ENCODE data around the gene PRKN. TPM values are rescaled to one million over a fixed set of nuclear protein-coding genes. Genes with fewer than 3 reads are reported as not detected.

Gene PRKN
- total RNA-seq, 2 experiments from 2014 or later = 0.82 to 1.00 TPM

DNA sequence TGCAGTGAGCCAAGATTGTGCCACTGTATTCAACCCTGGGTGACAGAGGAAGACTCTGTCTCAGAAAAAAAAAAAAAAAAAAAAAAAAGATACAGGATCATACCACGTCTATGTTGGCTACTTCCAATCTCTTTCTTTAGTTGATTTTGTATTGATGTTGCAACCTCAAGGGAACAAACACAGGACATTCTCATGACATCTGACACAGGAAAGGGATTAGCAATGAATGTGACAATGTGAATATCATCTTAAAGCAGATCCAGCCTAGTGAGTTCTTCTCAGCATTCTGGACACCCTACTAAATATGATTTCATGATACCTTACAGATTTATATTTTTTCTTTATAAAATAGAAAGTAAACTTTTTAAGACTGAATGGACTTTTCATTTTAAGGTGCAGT lies 580.3 kb downstream of the PRKN start:
- no peaks in the 10 kb centered on the region for H3K4me1 Mint-ChIP-seq (ENCODE audit: low read depth)
- DNase-seq = no peak
- CTCF ChIA-PET = no interaction called here
- no peaks in the 10 kb centered on the region for H3K36me3 Mint-ChIP-seq
- POLR2A ChIA-PET = no interaction called here
- no peaks in the 10 kb centered on the region for H3K27me3 Mint-ChIP-seq
- intact Hi-C loops (cut with micrococcal nuclease) = no loop called here
- no peak overlapping the region for H3K4me3 Mint-ChIP-seq
- peaks cover 7% of the 10 kb centered on the region for H3K9me3 Mint-ChIP-seq
- no peak overlapping the region for H3K27ac Mint-ChIP-seq

GRCh38 chr6:162140251-162140852 lies 587.2 kb downstream of the PRKN start:
- H3K36me3 Mint-ChIP-seq = peaks cover 2% of the 10 kb centered on the region
- H3K9me3 Mint-ChIP-seq = peaks cover 22% of the 10 kb centered on the region
- H3K27me3 Mint-ChIP-seq = no peaks in the 10 kb centered on the region
- CTCF ChIA-PET = no interaction called here
- H3K27ac Mint-ChIP-seq = no peak overlapping the region
- H3K4me3 Mint-ChIP-seq = no peak overlapping the region
- H3K4me1 Mint-ChIP-seq (ENCODE audit: low read depth) = no peaks in the 10 kb centered on the region
- no peak for DNase-seq
- POLR2A ChIA-PET = no interaction called here
- intact Hi-C loops (cut with micrococcal nuclease) = no loop called here

DNA sequence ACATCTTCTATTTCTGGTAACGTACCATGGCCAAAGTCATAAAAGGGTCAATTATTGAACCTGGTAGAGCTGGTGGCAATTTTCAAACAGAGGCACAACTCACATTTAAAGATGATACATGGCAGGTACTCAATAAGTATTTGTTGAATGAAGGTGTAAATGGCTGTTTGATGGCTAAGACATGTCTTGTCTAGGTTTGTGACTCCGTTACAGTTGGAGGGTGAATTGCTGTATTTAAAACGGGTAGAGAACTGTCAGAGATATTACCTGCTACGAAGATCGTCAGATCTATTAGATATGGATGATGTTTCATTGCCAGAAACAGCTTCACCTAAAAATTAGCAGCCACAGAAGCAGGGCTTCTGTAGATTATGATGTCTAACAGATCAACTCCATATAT lies 601.9 kb downstream of the PRKN start:
- Mint-ChIP-seq H3K27ac (no peak overlapping the region), H3K4me1 (ENCODE audit: low read depth) (no peaks in the 10 kb centered on the region), H3K4me3 (no peak overlapping the region), H3K36me3 (no peaks in the 10 kb centered on the region), H3K27me3 (no peaks in the 10 kb centered on the region), H3K9me3 (peaks cover 3% of the 10 kb centered on the region)
- POLR2A ChIA-PET = interaction anchor here (0.6 kb wide), 1 partner anchor 740 kb away, joined by 3 read pairs; no protein-coding TSS in a partner anchor
- DNase-seq = no peak
- intact Hi-C loops (cut with micrococcal nuclease) = no loop called here
- CTCF ChIA-PET = no interaction called here

DNA sequence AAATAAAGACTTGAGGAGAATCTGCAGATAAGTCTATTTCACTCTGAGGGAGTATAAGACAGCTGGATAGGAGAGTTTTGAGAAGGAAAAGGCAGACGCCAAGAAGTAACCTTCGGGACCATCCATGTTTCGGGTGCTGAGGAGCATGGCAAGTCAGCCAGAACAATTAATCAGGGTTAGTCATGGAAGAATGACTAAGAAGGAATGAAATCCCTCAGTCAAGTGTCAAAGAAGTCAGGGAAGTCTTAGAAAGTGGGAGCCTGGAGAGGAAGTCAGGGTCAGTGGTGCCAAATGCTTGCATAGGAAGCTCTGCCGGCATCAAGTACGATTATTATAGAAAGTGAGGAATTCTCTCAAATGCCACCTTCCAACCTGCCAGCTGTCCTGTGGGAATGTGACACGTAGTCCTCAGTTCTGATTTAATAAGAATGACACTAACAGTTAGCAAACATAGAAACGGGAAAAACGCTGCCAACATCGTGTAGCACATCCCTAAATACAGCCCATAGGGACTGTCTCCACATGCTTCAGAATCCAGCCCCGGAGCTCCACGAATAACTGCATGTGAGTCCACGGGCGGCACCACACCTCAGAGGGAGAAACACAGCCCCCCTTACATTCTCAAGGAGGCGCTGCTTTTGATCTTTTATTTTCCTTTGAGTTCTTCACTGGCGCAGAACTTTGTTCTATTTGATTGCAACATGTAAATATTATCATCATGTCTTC lies 602.7 kb downstream of the PRKN start:
- Mint-ChIP-seq H3K27ac (no peak overlapping the region), H3K4me3 (no peak overlapping the region), H3K9me3 (peaks cover 3% of the 10 kb centered on the region), H3K27me3 (no peaks in the 10 kb centered on the region), H3K4me1 (ENCODE audit: low read depth) (no peaks in the 10 kb centered on the region), H3K36me3 (no peaks in the 10 kb centered on the region)
- DNase-seq = no peak
- ChIA-PET CTCF (no interaction called here), POLR2A (interaction anchor here (0.6 kb wide), 1 partner anchor 741 kb away, joined by 3 read pairs; no protein-coding TSS in a partner anchor)
- intact Hi-C loops (cut with micrococcal nuclease) = no loop called here

GRCh38 chr6:162123797-162124196 lies 603.8 kb downstream of the PRKN start:
- Mint-ChIP-seq H3K27me3 (no peaks in the 10 kb centered on the region), H3K4me3 (no peak overlapping the region), H3K27ac (no peak overlapping the region), H3K4me1 (ENCODE audit: low read depth) (no peaks in the 10 kb centered on the region), H3K9me3 (peaks cover 3% of the 10 kb centered on the region), H3K36me3 (no peaks in the 10 kb centered on the region)
- DNase-seq = no peak
- ChIA-PET CTCF (no interaction called here), POLR2A (no interaction called here)
- intact Hi-C loops (cut with micrococcal nuclease) = no loop called here

GRCh38 chr6:162119341-162119740 lies 608.2 kb downstream of the PRKN start:
- no peaks in the 10 kb centered on the region for H3K27me3 Mint-ChIP-seq
- intact Hi-C loops (cut with micrococcal nuclease) = no loop called here
- no peak overlapping the region for H3K4me3 Mint-ChIP-seq
- no peaks in the 10 kb centered on the region for H3K36me3 Mint-ChIP-seq
- H3K9me3 Mint-ChIP-seq = peaks cover 8% of the 10 kb centered on the region
- no peaks in the 10 kb centered on the region for H3K4me1 Mint-ChIP-seq (ENCODE audit: low read depth)
- ChIA-PET POLR2A (no interaction called here), CTCF (no interaction called here)
- no peak for DNase-seq
- no peak overlapping the region for H3K27ac Mint-ChIP-seq

DNA sequence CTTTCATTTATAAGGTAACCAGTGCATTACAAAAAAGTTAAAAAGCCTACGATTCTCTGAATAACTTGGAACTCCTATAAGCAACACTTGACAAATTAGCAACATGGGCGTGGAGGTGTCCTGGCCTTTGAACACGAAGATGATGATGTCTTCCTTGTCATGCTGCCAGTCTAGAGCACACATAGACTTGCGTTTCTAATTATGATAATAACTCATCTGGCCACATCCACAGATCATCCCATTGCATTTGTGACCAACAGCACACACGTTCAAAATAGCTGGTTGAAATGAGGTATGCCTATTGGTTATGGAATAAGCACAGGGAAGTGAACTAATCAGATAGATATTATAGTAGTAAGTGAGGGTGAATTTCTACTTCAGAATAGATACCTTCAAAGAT lies 608.9 kb downstream of the PRKN start:
- H3K9me3 Mint-ChIP-seq = peaks cover 8% of the 10 kb centered on the region
- H3K36me3 Mint-ChIP-seq = no peaks in the 10 kb centered on the region
- H3K4me1 Mint-ChIP-seq (ENCODE audit: low read depth) = no peaks in the 10 kb centered on the region
- intact Hi-C loops (cut with micrococcal nuclease) = no loop called here
- no peaks in the 10 kb centered on the region for H3K27me3 Mint-ChIP-seq
- ChIA-PET POLR2A (no interaction called here), CTCF (no interaction called here)
- no peak overlapping the region for H3K27ac Mint-ChIP-seq
- DNase-seq = no peak
- no peak overlapping the region for H3K4me3 Mint-ChIP-seq

GRCh38 chr6:162116902-162117525 lies 610.6 kb downstream of the PRKN start:
- ChIA-PET CTCF (no interaction called here), POLR2A (no interaction called here)
- intact Hi-C loops (cut with micrococcal nuclease) = no loop called here
- Mint-ChIP-seq H3K4me1 (ENCODE audit: low read depth) (no peaks in the 10 kb centered on the region), H3K4me3 (no peak overlapping the region), H3K27ac (no peak overlapping the region), H3K27me3 (no peaks in the 10 kb centered on the region), H3K9me3 (peaks cover 11% of the 10 kb centered on the region), H3K36me3 (no peaks in the 10 kb centered on the region)
- no peak for DNase-seq

GRCh38 chr6:162109480-162110050 lies 618.0 kb downstream of the PRKN start:
- Mint-ChIP-seq H3K4me3 (no peak overlapping the region), H3K4me1 (ENCODE audit: low read depth) (no peaks in the 10 kb centered on the region), H3K27ac (no peak overlapping the region), H3K9me3 (peaks cover 11% of the 10 kb centered on the region), H3K27me3 (no peaks in the 10 kb centered on the region), H3K36me3 (no peaks in the 10 kb centered on the region)
- DNase-seq = no peak
- CTCF ChIA-PET = no interaction called here
- POLR2A ChIA-PET = no interaction called here
- intact Hi-C loops (cut with micrococcal nuclease) = no loop called here

DNA sequence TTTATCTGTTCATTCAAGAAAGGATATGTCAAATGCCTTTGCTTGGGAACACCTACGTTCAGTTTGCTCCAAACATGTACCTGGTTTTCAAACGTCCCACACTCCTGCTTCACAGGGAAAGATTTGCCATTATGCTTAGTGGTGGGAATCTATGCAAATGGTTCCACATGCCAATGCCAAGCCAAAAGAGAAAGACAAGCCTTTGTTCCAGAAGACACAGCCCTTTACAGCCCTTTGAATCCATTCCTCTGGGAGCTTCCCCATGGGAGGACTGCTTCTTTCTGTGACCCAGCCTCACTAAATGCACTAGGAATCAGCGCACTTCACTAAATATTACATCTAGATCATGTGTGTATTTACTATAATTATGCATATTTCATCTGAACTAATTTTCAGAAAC lies 619.5 kb downstream of the PRKN start:
- ChIA-PET POLR2A (no interaction called here), CTCF (no interaction called here)
- no peaks in the 10 kb centered on the region for H3K36me3 Mint-ChIP-seq
- H3K27ac Mint-ChIP-seq = no peak overlapping the region
- intact Hi-C loops (cut with micrococcal nuclease) = no loop called here
- H3K27me3 Mint-ChIP-seq = no peaks in the 10 kb centered on the region
- no peak for DNase-seq
- H3K4me3 Mint-ChIP-seq = no peak overlapping the region
- peaks cover 8% of the 10 kb centered on the region for H3K9me3 Mint-ChIP-seq
- no peaks in the 10 kb centered on the region for H3K4me1 Mint-ChIP-seq (ENCODE audit: low read depth)

- POLR2A ChIA-PET = no interaction called here
- Mint-ChIP-seq H3K27ac (no peak overlapping the region), H3K27me3 (no peaks in the 10 kb centered on the region), H3K4me1 (ENCODE audit: low read depth) (no peaks in the 10 kb centered on the region), H3K36me3 (no peaks in the 10 kb centered on the region), H3K4me3 (no peak overlapping the region), H3K9me3 (peaks cover 17% of the 10 kb centered on the region)
- no peak for DNase-seq
- intact Hi-C loops (cut with micrococcal nuclease) = no loop called here
- CTCF ChIA-PET = no interaction called here
Observed at GRCh38 chr6:162100096-162100495, 627.5 kb downstream of the PRKN start.

GRCh38 chr6:162099685-162100084 lies 627.9 kb downstream of the PRKN start:
- ChIA-PET CTCF (no interaction called here), POLR2A (no interaction called here)
- intact Hi-C loops (cut with micrococcal nuclease) = no loop called here
- H3K4me1 Mint-ChIP-seq (ENCODE audit: low read depth) = no peaks in the 10 kb centered on the region
- H3K27me3 Mint-ChIP-seq = no peaks in the 10 kb centered on the region
- peaks cover 17% of the 10 kb centered on the region for H3K9me3 Mint-ChIP-seq
- peak; percentile 54 for DNase-seq
- no peak overlapping the region for H3K4me3 Mint-ChIP-seq
- no peaks in the 10 kb centered on the region for H3K36me3 Mint-ChIP-seq
- no peak overlapping the region for H3K27ac Mint-ChIP-seq

Measured in activated CD4-positive, alpha-beta memory T cell treated with anti-CD3 and anti-CD28 coated beads for 36 hours (primary cell).